IPS-NIHi7 (cell line): ENCODE data around the gene ACKR3.

Experiments used
- DNase-seq: peaks from one replicate; pipeline ENCODE4 v3.0.0; 2012; ENCODE audit warnings: mixed read lengths; ENCODE audit errors: extremely low spot score

Gene ACKR3

GRCh38 chr2:236568922-236569572, 578 bp upstream of the ACKR3 start:
- DNase-seq: no peak

- DNase-seq: no peak
Observed at GRCh38 chr2:236570081-236570868, 650 bp downstream of the ACKR3 start.

GRCh38 chr2:236571145-236571544, 1.5 kb downstream of the ACKR3 start:
- DNase-seq: no peak

GRCh38 chr2:236572482-236572881, 2.9 kb downstream of the ACKR3 start:
- no peak for DNase-seq

GRCh38 chr2:236573066-236573929, 3.7 kb downstream of the ACKR3 start:
- DNase-seq: no peak

- DNase-seq: no peak
Observed at GRCh38 chr2:236574000-236574399, 4.4 kb downstream of the ACKR3 start.

GRCh38 chr2:236574424-236575145, 5.0 kb downstream of the ACKR3 start:
- no peak for DNase-seq

- DNase-seq: no peak
Observed at GRCh38 chr2:236575510-236575909, 5.9 kb downstream of the ACKR3 start.

GRCh38 chr2:236576087-236576486, 6.5 kb downstream of the ACKR3 start:
- DNase-seq: peak; percentile 67

GRCh38 chr2:236576953-236577352, 7.3 kb downstream of the ACKR3 start:
- no peak for DNase-seq

- no peak for DNase-seq
Observed at GRCh38 chr2:236577481-236578410, 8.1 kb downstream of the ACKR3 start.

GRCh38 chr2:236578411-236578846, 8.8 kb downstream of the ACKR3 start:
- DNase-seq: no peak

- DNase-seq: peak; percentile 56
Observed at GRCh38 chr2:236579048-236579745, 9.6 kb downstream of the ACKR3 start.

GRCh38 chr2:236579746-236580315, 10.2 kb downstream of the ACKR3 start:
- DNase-seq: no peak

GRCh38 chr2:236580746-236581355, 11.2 kb downstream of the ACKR3 start:
- DNase-seq: no peak

GRCh38 chr2:236581546-236581945, 11.9 kb downstream of the ACKR3 start:
- no peak for DNase-seq

- no peak for DNase-seq
Observed at GRCh38 chr2:236582968-236583367, 13.3 kb downstream of the ACKR3 start.

GRCh38 chr2:236583621-236584203, 14.1 kb downstream of the ACKR3 start:
- no peak for DNase-seq
